Measurements from ENCODE around the gene LMF2. TPM values are rescaled to one million over a fixed set of nuclear protein-coding genes. Genes with fewer than 3 reads are reported as not detected.

The LMF2 gene
- polyA plus RNA-seq, 3 donors, result 28.1 to 35.2 (median 32.0) TPM

- no peak for DNase-seq (ENCODE audit: low read depth in 3 of 3, low spot score in 2 of 3)
Measured at GRCh38 chr22:50468626-50469025, 38.9 kb downstream of the LMF2 start.

GRCh38 chr22:50467773-50468440 is 39.6 kb downstream of the LMF2 start:
- no peak for DNase-seq (ENCODE audit: low read depth in 3 of 3, low spot score in 2 of 3)

- DNase-seq (ENCODE audit: low read depth in 3 of 3, low spot score in 2 of 3), result no peak
Measured at GRCh38 chr22:50467341-50467740, 40.2 kb downstream of the LMF2 start.

GRCh38 chr22:50465066-50465930 is 42.2 kb downstream of the LMF2 start:
- DNase-seq (ENCODE audit: low read depth in 3 of 3, low spot score in 2 of 3), result no peak

- no peak for DNase-seq (ENCODE audit: low read depth in 3 of 3, low spot score in 2 of 3)
Measured at GRCh38 chr22:50464451-50464850, 43.1 kb downstream of the LMF2 start.

GRCh38 chr22:50463188-50463900 is 44.2 kb downstream of the LMF2 start:
- no peak for DNase-seq (ENCODE audit: low read depth in 3 of 3, low spot score in 2 of 3)

- no peak for DNase-seq (ENCODE audit: low read depth in 3 of 3, low spot score in 2 of 3)
Measured at GRCh38 chr22:50461979-50462540, 45.4 kb downstream of the LMF2 start.

- DNase-seq (ENCODE audit: low read depth in 3 of 3, low spot score in 2 of 3), result no peak
Measured at GRCh38 chr22:50461536-50461935, 46.0 kb downstream of the LMF2 start.

GRCh38 chr22:50460938-50461337 is 46.6 kb downstream of the LMF2 start:
- no peak for DNase-seq (ENCODE audit: low read depth in 3 of 3, low spot score in 2 of 3)

- DNase-seq (ENCODE audit: low read depth in 3 of 3, low spot score in 2 of 3), result no peak
Measured at GRCh38 chr22:50459496-50460140, 47.9 kb downstream of the LMF2 start.

GRCh38 chr22:50459016-50459415 is 48.5 kb downstream of the LMF2 start:
- no peak for DNase-seq (ENCODE audit: low read depth in 3 of 3, low spot score in 2 of 3)

GRCh38 chr22:50456466-50457234 is 50.9 kb downstream of the LMF2 start:
- no peak for DNase-seq (ENCODE audit: low read depth in 3 of 3, low spot score in 2 of 3)

GRCh38 chr22:50456026-50456425 is 51.5 kb downstream of the LMF2 start:
- DNase-seq (ENCODE audit: low read depth in 3 of 3, low spot score in 2 of 3), result no peak

- no peak for DNase-seq (ENCODE audit: low read depth in 3 of 3, low spot score in 2 of 3)
Measured at GRCh38 chr22:50455201-50455600, 52.3 kb downstream of the LMF2 start.

- DNase-seq (ENCODE audit: low read depth in 3 of 3, low spot score in 2 of 3), result no peak
Measured at GRCh38 chr22:50454556-50455075, 52.9 kb downstream of the LMF2 start.

Other genes starting within 250 kb of the LMF2 start
- 10 to 100 TPM in 1 of 3 donors, 1 to 10 TPM in 2; 9.1 to 10.9 (median 9.9) TPM for gene MAPK12, start 246.0 kb downstream of the LMF2 start, polyA plus RNA-seq (ENCODE audit: insufficient read length in 3 of 3)
- 1 to 10 TPM; 6.1 to 7.9 (median 6.4) TPM for gene MAPK11, start 237.3 kb downstream of the LMF2 start, polyA plus RNA-seq (ENCODE audit: insufficient read length in 3 of 3)
- gene PLXNB2, start 200.1 kb downstream of the LMF2 start, polyA plus RNA-seq (ENCODE audit: insufficient read length in 3 of 3), result 100 to 1,000 TPM; 193 to 218 (median 204) TPM
- gene DENND6B, start 180.7 kb downstream of the LMF2 start, polyA plus RNA-seq (ENCODE audit: insufficient read length in 3 of 3), result 10 to 100 TPM in 2 of 3 donors, 1 to 10 TPM in 1; 9.0 to 12.0 (median 11.2) TPM
- 10 to 100 TPM; 29.8 to 31.5 (median 31.5) TPM for gene PPP6R2, start 164.4 kb downstream of the LMF2 start, polyA plus RNA-seq (ENCODE audit: insufficient read length in 3 of 3)
- gene SBF1, start 32.7 kb downstream of the LMF2 start, polyA plus RNA-seq (ENCODE audit: insufficient read length in 3 of 3), result 10 to 100 TPM; 24.7 to 28.0 (median 26.6) TPM
- gene ADM2, start 26.2 kb downstream of the LMF2 start, polyA plus RNA-seq (ENCODE audit: insufficient read length in 3 of 3), result 1 to 10 TPM; 3.2 to 5.9 (median 4.1) TPM
- 10 to 100 TPM in 2 of 3 donors, 1 to 10 TPM in 1; 3.2 to 19.0 (median 13.4) TPM for gene MIOX, start 20.8 kb downstream of the LMF2 start, polyA plus RNA-seq (ENCODE audit: insufficient read length in 3 of 3)
- gene NCAPH2, start 522 bp upstream of the LMF2 start, polyA plus RNA-seq (ENCODE audit: insufficient read length in 3 of 3), result 10 to 100 TPM; 35.6 to 41.1 (median 39.4) TPM
- 1 to 10 TPM in 2 of 3 donors, not detected in 1; 1.0 to 1.7 TPM for gene SCO2, start 17.9 kb upstream of the LMF2 start, polyA plus RNA-seq (ENCODE audit: insufficient read length in 3 of 3)
- gene TYMP, start 22.3 kb upstream of the LMF2 start, polyA plus RNA-seq (ENCODE audit: insufficient read length in 3 of 3), result 1 to 10 TPM; 1.0 to 1.2 (median 1.1) TPM
- gene KLHDC7B, start 38.2 kb upstream of the LMF2 start, polyA plus RNA-seq (ENCODE audit: insufficient read length in 3 of 3), result under 1 TPM; 0.04 to 0.86 (median 0.36) TPM
- under 1 TPM in 2 of 3 donors, not detected in 1; 0.28 to 0.61 TPM for gene SYCE3, start 55.2 kb upstream of the LMF2 start, polyA plus RNA-seq (ENCODE audit: insufficient read length in 3 of 3)
- gene CPT1B, start 70.7 kb upstream of the LMF2 start, polyA plus RNA-seq (ENCODE audit: insufficient read length in 3 of 3), result 1 to 10 TPM; 9.0 to 9.7 (median 9.1) TPM
- 10 to 100 TPM; 62.8 to 82.6 (median 82.5) TPM for gene CHKB, start 75.1 kb upstream of the LMF2 start, polyA plus RNA-seq (ENCODE audit: insufficient read length in 3 of 3)
- gene MAPK8IP2, start 93.1 kb upstream of the LMF2 start, polyA plus RNA-seq (ENCODE audit: insufficient read length in 3 of 3), result under 1 TPM; 0.41 to 0.57 (median 0.56) TPM
- gene ARSA, start 120.5 kb upstream of the LMF2 start, polyA plus RNA-seq (ENCODE audit: insufficient read length in 3 of 3), result 10 to 100 TPM; 10.3 to 14.0 (median 11.0) TPM
- gene SHANK3, start 165.1 kb upstream of the LMF2 start, polyA plus RNA-seq (ENCODE audit: insufficient read length in 3 of 3), result 10 to 100 TPM in 2 of 3 donors, 1 to 10 TPM in 1; 9.1 to 13.2 (median 12.5) TPM
- gene ACR, start 230.5 kb upstream of the LMF2 start, polyA plus RNA-seq (ENCODE audit: insufficient read length in 3 of 3), result under 1 TPM; 0.25 to 0.45 (median 0.28) TPM